ENCODE data around the gene FGF5.

FGF5 gene

GRCh38 chr4:80270868-80271267 lies 4.4 kb downstream of the FGF5 start:
- TF ChIP-seq ZNF433 (tag by site-specific recombination; IDR thresholded peaks at IDR 0.05; ENCODE audit: low read depth) (no peak), ZNF26 (tag by site-specific recombination; IDR thresholded peaks at IDR 0.05) (peak; percentile 68)
- Histone ChIP-seq H3K9me3 (ENCODE audit: control insufficient read depth, insufficient read depth, low read depth, low read length) (no peaks in the 10 kb centered on the region), H3K27ac (ENCODE audit: extremely low read depth, low read depth, low read length) (no peak overlapping the region), H3K36me3 (ENCODE audit: control insufficient read depth in 2 of 2, insufficient read depth in 1 of 2, low read length in 2 of 2) (no peaks in the 10 kb centered on the region), H3K4me1 (ENCODE audit: control insufficient read depth, insufficient read depth, low read length) (no peaks in the 10 kb centered on the region), H3K4me3 (ENCODE audit: low read depth, low read length) (no peak overlapping the region)
- ChIA-PET POLR2A (no interaction called here), CTCF (interaction anchor here (0.8 kb wide), 1 partner anchor 55 kb away, joined by 3 read pairs; no protein-coding TSS in a partner anchor)

- ChIA-PET POLR2A (no interaction called here), CTCF (no interaction called here)
- H3K9me3 ChIP-seq (ENCODE audit: control insufficient read depth, insufficient read depth, low read depth, low read length): no peaks in the 10 kb centered on the region
- H3K36me3 ChIP-seq (ENCODE audit: control insufficient read depth in 2 of 2, insufficient read depth in 1 of 2, low read length in 2 of 2): no peaks in the 10 kb centered on the region
- TF ChIP-seq ZNF157 (tag by site-specific recombination; IDR thresholded peaks at IDR 0.05): no peak
- TF ChIP-seq ZNF394 (tag by site-specific recombination; IDR thresholded peaks at IDR 0.05; ENCODE audit: borderline replicate concordance): no peak
- TF ChIP-seq ZNF169 (tag by site-specific recombination; IDR thresholded peaks at IDR 0.05): no peak
- no peak for TF ChIP-seq ZNF791 (tag by site-specific recombination; IDR thresholded peaks at IDR 0.05)
- no peak for TF ChIP-seq ZBTB17 (tag by site-specific recombination; IDR thresholded peaks at IDR 0.05)
- no peak for TF ChIP-seq ZSCAN16 (tag by site-specific recombination; IDR thresholded peaks at IDR 0.05)
- no peak for TF ChIP-seq ZNF18 (tag by site-specific recombination; IDR thresholded peaks at IDR 0.05)
- no peak for TF ChIP-seq ZNF221 (tag by site-specific recombination; IDR thresholded peaks at IDR 0.05; ENCODE audit: borderline replicate concordance)
- TF ChIP-seq ZBTB26 (tag by site-specific recombination; optimal IDR thresholded peaks at IDR 0.05): no peak
- no peak for TF ChIP-seq ZNF274 (IDR thresholded peaks at IDR 0.05; ENCODE audit: low read length)
- TF ChIP-seq ZNF274 (tag by site-specific recombination; IDR thresholded peaks at IDR 0.05; ENCODE audit: borderline replicate concordance): no peak
- TF ChIP-seq ZNF223 (tag by site-specific recombination; IDR thresholded peaks at IDR 0.05): no peak
- TF ChIP-seq ZNF571 (tag by site-specific recombination; IDR thresholded peaks at IDR 0.05): no peak
- TF ChIP-seq ZNF521 (tag by site-specific recombination; IDR thresholded peaks at IDR 0.05): no peak
- no peak for TF ChIP-seq ZFP37 (tag by site-specific recombination; IDR thresholded peaks at IDR 0.05)
- TF ChIP-seq BCL11A (tag by site-specific recombination; IDR thresholded peaks at IDR 0.05; ENCODE audit: low read depth): no peak
- no peak for TF ChIP-seq ZNF747 (tag by site-specific recombination; IDR thresholded peaks at IDR 0.05)
- no peak for TF ChIP-seq ZFP69B (tag by site-specific recombination; IDR thresholded peaks at IDR 0.05)
- TF ChIP-seq ZNF155 (tag by site-specific recombination; IDR thresholded peaks at IDR 0.05): no peak
- no peak for TF ChIP-seq ZNF768 (tag by site-specific recombination; IDR thresholded peaks at IDR 0.05)
- TF ChIP-seq ZBTB7A (tag by site-specific recombination; IDR thresholded peaks at IDR 0.05; ENCODE audit: low read depth): no peak
- H3K27ac ChIP-seq (ENCODE audit: extremely low read depth, low read depth, low read length): no peak overlapping the region
- H3K4me1 ChIP-seq (ENCODE audit: control insufficient read depth, insufficient read depth, low read length): no peaks in the 10 kb centered on the region
- no peak overlapping the region for H3K4me3 ChIP-seq (ENCODE audit: low read depth, low read length)
Measured at GRCh38 chr4:80271801-80272200, 5.3 kb downstream of the FGF5 start.
